BE2C (cell line): ENCODE measurements around the gene HS6ST1.

Experiments
- DNase-seq: peaks from one replicate; pipeline ENCODE4 v3.0.0-alpha.2; 2020
- H3K27me3 ChIP-seq: fragments of 250-450 bp; sonication (Bioruptor Pico); 2 replicates; pipeline ENCODE4 v1.5.1; 2020; ENCODE audit warnings: mild to moderate bottlenecking
- H3K36me3 ChIP-seq: fragments of 250-450 bp; sonication (Bioruptor Pico); 2 replicates; pipeline ENCODE4 v1.5.1; 2020; ENCODE audit warnings: mild to moderate bottlenecking
- H3K4me1 ChIP-seq: fragments of 250-450 bp; sonication (Bioruptor Pico); 2 replicates; pipeline ENCODE4 v1.5.1; 2020
- H3K4me3 ChIP-seq: 2 replicates; pipeline ENCODE4 v1.5.1; 2011; ENCODE audit warnings: low read depth, low read length
- H3K9me3 ChIP-seq: fragments of 250-450 bp; sonication (Bioruptor Pico); 2 replicates; pipeline ENCODE4 v1.5.1; 2020
- CTCF ChIP-seq: IDR thresholded peaks from 2 replicates; pipeline ENCODE4 v1.5.1; 2012; ENCODE audit warnings: mild to moderate bottlenecking, low read depth, low read length

Gene HS6ST1

GRCh38 chr2:128324008-128324896, 5.6 kb upstream of the HS6ST1 start:
- no peaks in the 10 kb centered on the region for H3K36me3 ChIP-seq
- no peak for DNase-seq
- no peak overlapping the region for H3K4me3 ChIP-seq
- no peaks in the 10 kb centered on the region for H3K9me3 ChIP-seq
- no peaks in the 10 kb centered on the region for H3K27me3 ChIP-seq
- peaks cover 3% of the 10 kb centered on the region for H3K4me1 ChIP-seq
- no peak for TF ChIP-seq CTCF

DNA sequence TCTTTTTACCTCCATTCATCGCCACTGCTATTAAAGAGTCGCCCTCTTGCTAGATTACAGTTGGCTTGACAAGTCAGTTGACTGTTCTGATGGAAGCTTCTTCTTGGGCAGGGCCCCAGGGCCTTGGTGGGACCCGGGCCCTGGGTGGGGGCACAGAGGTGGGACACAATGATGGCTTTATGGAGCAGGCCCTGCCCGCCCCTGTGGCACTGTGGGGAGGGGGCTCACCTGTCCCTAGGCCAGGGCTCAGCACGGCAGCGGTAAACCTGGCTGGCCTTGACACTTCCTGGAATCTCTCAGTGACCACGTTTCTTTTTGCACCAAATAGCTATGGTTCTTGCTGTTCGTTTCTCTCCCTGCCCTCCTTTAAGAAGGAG, 4.9 kb upstream of the HS6ST1 start:
- Histone ChIP-seq H3K4me3 (no peak overlapping the region), H3K9me3 (no peaks in the 10 kb centered on the region), H3K27me3 (no peaks in the 10 kb centered on the region), H3K4me1 (peaks cover 3% of the 10 kb centered on the region), H3K36me3 (no peaks in the 10 kb centered on the region)
- no peak for DNase-seq
- TF ChIP-seq CTCF = no peak

- Histone ChIP-seq H3K36me3 (no peaks in the 10 kb centered on the region), H3K9me3 (no peaks in the 10 kb centered on the region), H3K4me1 (peaks cover 3% of the 10 kb centered on the region), H3K4me3 (peak overlapping the region; percentile 45), H3K27me3 (no peaks in the 10 kb centered on the region)
- TF ChIP-seq CTCF = no peak
- no peak for DNase-seq
Observed at GRCh38 chr2:128322715-128323554, 4.3 kb upstream of the HS6ST1 start.

DNA sequence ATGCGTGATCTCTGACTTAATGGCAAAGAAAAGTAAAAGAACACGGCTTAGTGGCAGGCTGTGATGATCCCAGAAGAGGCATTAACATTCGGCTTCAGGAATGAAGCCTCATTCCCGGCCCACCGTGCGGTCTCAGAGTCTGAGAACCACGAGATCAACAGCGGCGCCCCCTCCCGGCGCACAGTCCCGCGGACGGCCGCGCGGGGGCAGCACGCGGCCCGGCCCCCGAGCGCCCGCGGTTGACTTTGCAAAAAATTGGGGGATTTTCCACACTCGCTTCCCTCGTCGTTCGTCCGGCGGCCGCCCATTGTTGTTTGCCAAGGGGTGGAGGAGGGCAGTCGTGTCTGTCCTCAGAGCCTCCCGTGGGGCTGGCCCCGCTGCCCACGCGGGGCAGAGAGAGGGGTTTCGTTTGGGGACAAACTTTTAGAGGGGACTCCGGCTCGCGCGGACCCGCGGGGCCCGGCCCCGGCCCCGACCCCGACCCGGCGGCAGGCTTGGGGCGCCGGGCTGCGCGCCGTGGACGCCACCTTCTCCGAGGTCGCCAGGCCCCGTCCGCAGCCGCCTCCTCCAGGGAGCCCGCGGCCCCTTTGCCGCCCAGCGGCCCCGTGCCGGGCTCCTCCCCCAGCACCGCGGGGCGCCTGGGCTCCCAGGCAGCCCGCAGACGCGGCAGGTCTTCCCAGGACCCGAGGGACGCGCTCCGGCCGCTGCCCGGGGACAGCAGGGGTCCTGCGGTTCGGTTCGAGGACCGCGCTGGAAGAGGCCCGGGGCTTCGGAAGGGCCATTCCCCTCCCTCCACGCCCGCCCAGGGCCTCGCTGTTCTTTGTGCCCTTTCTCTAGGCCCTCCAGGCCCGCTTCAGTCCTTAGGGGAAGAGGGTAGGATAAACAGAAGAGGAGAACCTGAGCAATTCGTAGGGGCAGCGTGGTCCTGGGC, 3.4 kb upstream of the HS6ST1 start:
- Histone ChIP-seq H3K9me3 (no peaks in the 10 kb centered on the region), H3K36me3 (no peaks in the 10 kb centered on the region), H3K4me3 (peak overlapping the region; percentile 45), H3K27me3 (no peaks in the 10 kb centered on the region), H3K4me1 (peaks cover 3% of the 10 kb centered on the region)
- peak; percentile 74 for DNase-seq
- TF ChIP-seq CTCF = peak; percentile 36

DNA sequence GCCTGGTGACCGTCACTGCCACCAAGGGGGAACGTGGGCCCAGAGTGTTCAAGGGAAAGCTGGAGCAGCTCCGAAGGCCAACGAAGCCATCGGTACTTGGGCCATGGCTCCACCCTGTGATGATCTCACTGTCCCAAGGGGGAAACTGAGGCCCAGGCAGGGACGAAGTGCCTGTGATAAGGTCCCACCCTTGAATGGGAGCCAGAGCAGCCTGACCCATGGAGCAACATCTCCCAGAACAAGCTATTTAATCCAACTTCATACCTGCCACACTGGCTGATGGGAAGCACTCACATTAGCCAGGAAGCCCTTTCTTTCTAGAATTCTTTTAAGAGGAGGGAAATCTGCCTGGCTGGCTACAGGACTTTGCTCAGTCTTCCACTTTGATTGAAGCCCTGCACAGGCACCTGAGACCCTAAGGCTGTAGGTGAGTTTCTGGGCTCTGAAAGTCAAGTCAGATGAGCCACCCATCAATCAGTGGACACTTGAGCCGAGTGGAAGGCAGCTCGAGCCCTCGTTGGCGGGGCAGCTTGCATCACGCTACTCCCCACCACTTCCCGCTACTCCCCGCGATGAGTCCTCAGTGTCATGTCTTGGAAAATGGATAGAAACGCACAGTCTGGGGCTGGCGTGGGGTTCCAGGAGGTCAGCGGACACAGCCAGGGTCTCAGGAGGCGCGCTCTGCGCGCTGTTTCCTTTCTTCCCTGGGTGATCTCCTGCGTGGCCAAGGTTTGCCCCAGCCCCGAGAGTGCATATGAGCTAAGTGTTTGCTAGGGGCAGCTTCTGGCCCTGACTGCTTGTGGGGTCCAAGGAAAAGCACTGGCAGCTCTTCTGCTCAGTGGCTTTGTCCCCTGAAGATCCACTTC, 2.5 kb upstream of the HS6ST1 start:
- Histone ChIP-seq H3K4me3 (no peak overlapping the region), H3K36me3 (no peaks in the 10 kb centered on the region), H3K9me3 (no peaks in the 10 kb centered on the region), H3K4me1 (peaks cover 3% of the 10 kb centered on the region), H3K27me3 (no peaks in the 10 kb centered on the region)
- DNase-seq = no peak
- no peak for TF ChIP-seq CTCF
